Uterus (tissue), 4 donors: ENCODE measurements around the gene PMS2. TPM values are rescaled to one million over a fixed set of nuclear protein-coding genes. Genes with fewer than 3 reads are reported as not detected.

ENCODE experiments used
- DNase-seq, 2 donors: peaks; one replicate each; pipeline ENCODE4 v3.0.0-alpha.2; 2019 to 2020
- H3K27ac ChIP-seq, 2 donors: fragments of 200-600 bp; sonication (generic); 1 replicate in 1 of 2; 2 replicates in 1 of 2; pipeline ENCODE4 v1.5.1; 2016 to 2018
- H3K27me3 ChIP-seq, 2 donors: fragments of 200-600 bp; sonication (generic); one replicate each; pipeline ENCODE4 v1.5.1; 2018 to 2019; ENCODE audit warnings: control low read depth in 1 of 2
- H3K36me3 ChIP-seq, 2 donors: fragments of 200-600 bp; sonication (generic); one replicate each; pipeline ENCODE4 v1.5.1; 2019; ENCODE audit warnings: control low read depth in 1 of 2
- H3K4me1 ChIP-seq, 2 donors: fragments of 200-600 bp; sonication (generic); one replicate each; pipeline ENCODE4 v1.5.1; 2018 to 2019; ENCODE audit warnings: control low read depth in 1 of 2
- H3K4me3 ChIP-seq, 2 donors: fragments of 200-600 bp; sonication (generic); 1 replicate in 1 of 2; 2 replicates in 1 of 2; pipeline ENCODE4 v1.5.1; 2018 to 2019; ENCODE audit warnings: mild to moderate bottlenecking in 1 of 2
- H3K9me3 ChIP-seq, 2 donors: fragments of 200-600 bp; sonication (generic); one replicate each; pipeline ENCODE4 v1.5.1; 2019; ENCODE audit warnings: control low read depth in 1 of 2
- CTCF ChIP-seq, 4 experiments: fragments of 200-600 bp in 2 of 4; fragments of 450-650 bp in 2 of 4; sonication (generic) in 2 of 4; IDR thresholded peaks; one replicate each; pipeline ENCODE4 v1.5.1; 2016 to 2019; ENCODE audit warnings: antibody characterized with exemption in 4 of 4, mild to moderate bottlenecking in 2 of 4, moderate library complexity in 1 of 4
- POLR2A ChIP-seq, 2 donors: fragments of 450-650 bp; IDR thresholded peaks; one replicate each; pipeline ENCODE4 v1.6.1; 2016; ENCODE audit warnings: antibody characterized with exemption in 2 of 2, mild to moderate bottlenecking in 1 of 2, moderate library complexity in 1 of 2
- intact Hi-C: fragments of 100-400 bp; cut with DNase I; formaldehyde crosslinking; loops from one replicate; pipeline ENCODE4 v1.15.1; 2023; ENCODE audit warnings: low total_unique reads
- total RNA-seq, 4 donors: library from RNA; depleted of rRNA in 3 of 4; stranded (reverse); fragments of >200 nt in 3 of 4; gene quantifications; one replicate each; pipeline versions ENCODE4 v1.1.0 to v1.2.4, GENCODE V29; 2014 to 2023
- donor health status: DM: yes; HTN: yes; CAD: no.

The PMS2 gene
- total RNA-seq, 4 donors from 2014 or later, result 1.0 to 21.8 (median 8.5) TPM

DNA sequence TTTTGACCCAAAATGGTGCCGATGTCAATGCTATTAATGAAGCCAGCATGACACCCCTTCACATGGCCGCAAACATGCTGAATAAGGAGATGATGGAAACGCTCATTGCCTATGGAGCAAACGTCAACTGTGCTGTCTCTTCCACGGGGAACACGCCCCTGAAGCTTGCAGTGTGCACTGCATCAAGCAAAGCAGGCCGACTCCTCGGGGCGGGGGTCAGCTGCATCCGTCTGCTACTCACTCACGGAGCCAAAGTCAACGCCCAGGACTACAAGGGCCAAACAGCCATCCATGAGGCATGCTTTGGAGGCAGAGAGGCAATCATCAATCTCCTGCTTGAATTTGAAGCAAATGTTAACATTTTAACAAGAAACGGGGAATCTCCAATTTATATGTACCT is 26.8 kb upstream of the PMS2 start:
- Histone ChIP-seq H3K27ac (no peak overlapping the region), H3K4me3 (no peak overlapping the region), H3K36me3 (no peaks in the 10 kb centered on the region), H3K4me1 (no peaks in the 10 kb centered on the region), H3K9me3 (no peaks in the 10 kb centered on the region), H3K27me3 (no peaks in the 10 kb centered on the region)
- TF ChIP-seq CTCF (IDR thresholded peaks at IDR 0.05) (no peak), POLR2A (IDR thresholded peaks at IDR 0.05) (no peak)
- intact Hi-C loops, result no loop called here
- DNase-seq, result no peak

- Histone ChIP-seq H3K9me3 (no peaks in the 10 kb centered on the region), H3K27me3 (no peaks in the 10 kb centered on the region), H3K4me1 (no peaks in the 10 kb centered on the region), H3K36me3 (no peaks in the 10 kb centered on the region), H3K4me3 (no peak overlapping the region), H3K27ac (no peak overlapping the region)
- DNase-seq, result no peak
- no peak for TF ChIP-seq POLR2A (IDR thresholded peaks at IDR 0.05)
- no peak for TF ChIP-seq CTCF (IDR thresholded peaks at IDR 0.05)
- intact Hi-C loops, result no loop called here
Measured at GRCh38 chr7:6035165-6035564, 26.3 kb upstream of the PMS2 start.

DNA sequence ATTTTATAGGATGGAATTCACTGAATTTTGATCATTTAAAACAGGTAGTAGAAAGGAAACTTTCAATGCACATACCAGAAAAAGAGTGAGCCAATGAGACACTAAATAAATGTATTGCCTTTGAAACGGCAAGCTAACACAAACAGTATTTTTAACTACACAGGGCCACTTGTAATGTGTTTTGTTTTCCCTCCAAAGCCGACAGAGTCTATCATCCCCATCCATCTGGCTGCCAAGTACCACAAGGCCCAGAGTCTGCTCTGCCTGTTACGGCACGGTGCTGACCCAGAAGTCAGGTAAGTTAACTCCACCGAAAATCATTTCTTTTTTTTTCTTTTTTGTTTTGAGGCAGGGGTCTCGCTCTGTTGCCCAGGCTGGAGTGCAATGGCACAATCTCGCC is 23.8 kb upstream of the PMS2 start:
- no peaks in the 10 kb centered on the region for H3K27me3 ChIP-seq
- no peaks in the 10 kb centered on the region for H3K4me1 ChIP-seq
- no peak for DNase-seq
- no peaks in the 10 kb centered on the region for H3K9me3 ChIP-seq
- H3K36me3 ChIP-seq, result peaks cover 0 to 3% of the 10 kb centered on the region in 2 donors
- TF ChIP-seq POLR2A (IDR thresholded peaks at IDR 0.05), result no peak
- no peak for TF ChIP-seq CTCF (IDR thresholded peaks at IDR 0.05)
- no peak overlapping the region for H3K27ac ChIP-seq
- intact Hi-C loops, result no loop called here
- H3K4me3 ChIP-seq, result no peak overlapping the region

DNA sequence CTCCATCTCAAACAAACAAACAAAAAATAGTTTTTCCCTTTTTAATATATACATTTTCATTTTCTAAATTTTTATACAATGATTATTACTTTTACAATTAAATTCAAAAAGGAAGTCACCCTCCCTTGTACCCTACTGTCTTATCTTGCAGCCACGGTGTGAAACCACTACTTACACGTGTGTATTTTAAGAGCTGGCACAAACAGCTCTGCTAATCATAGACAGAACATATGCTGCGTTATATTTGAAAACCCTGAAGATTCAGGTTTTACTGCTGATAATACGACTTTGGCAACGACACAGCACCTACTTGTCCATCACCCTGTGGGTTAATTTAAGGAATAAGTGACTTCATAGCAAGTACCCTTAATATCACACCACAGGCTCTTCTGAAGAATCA is 23.3 kb upstream of the PMS2 start:
- intact Hi-C loops, result no loop called here
- no peaks in the 10 kb centered on the region for H3K9me3 ChIP-seq
- TF ChIP-seq POLR2A (IDR thresholded peaks at IDR 0.05) (no peak), CTCF (IDR thresholded peaks at IDR 0.05) (no peak)
- H3K4me1 ChIP-seq, result no peaks in the 10 kb centered on the region
- no peak overlapping the region for H3K4me3 ChIP-seq
- no peak for DNase-seq
- H3K27me3 ChIP-seq, result no peaks in the 10 kb centered on the region
- no peak overlapping the region for H3K27ac ChIP-seq
- H3K36me3 ChIP-seq, result peaks cover 0 to 3% of the 10 kb centered on the region in 2 donors

- TF ChIP-seq POLR2A (IDR thresholded peaks at IDR 0.05) (no peak), CTCF (IDR thresholded peaks at IDR 0.05) (no peak)
- peaks cover 0 to 3% of the 10 kb centered on the region in 2 donors for H3K36me3 ChIP-seq
- H3K27me3 ChIP-seq, result no peaks in the 10 kb centered on the region
- intact Hi-C loops, result no loop called here
- H3K27ac ChIP-seq, result no peak overlapping the region
- no peak for DNase-seq
- no peaks in the 10 kb centered on the region for H3K4me1 ChIP-seq
- H3K4me3 ChIP-seq, result no peak overlapping the region
- no peaks in the 10 kb centered on the region for H3K9me3 ChIP-seq
Measured at GRCh38 chr7:6031567-6031966, 22.7 kb upstream of the PMS2 start.
